ENCODE measurements around the gene RARB.

DNA sequence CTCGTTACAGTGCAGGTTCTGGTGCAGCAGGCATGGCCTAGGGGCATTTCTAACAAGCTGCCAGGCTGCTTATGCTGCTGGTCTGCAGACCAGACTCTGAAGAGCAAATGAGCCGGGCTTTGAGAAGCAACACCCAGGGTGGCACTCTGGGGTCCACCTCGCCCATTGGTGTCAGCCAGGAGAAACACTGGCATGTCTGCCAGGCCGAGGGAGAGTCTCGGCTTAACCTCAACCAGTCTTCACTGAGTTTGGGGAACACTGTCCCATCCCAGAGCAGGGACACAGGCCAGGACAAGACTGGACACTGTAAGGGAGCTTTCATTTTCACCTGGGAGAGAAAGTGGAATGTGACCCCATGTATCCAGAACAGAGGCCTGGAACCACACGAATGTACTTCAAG, 143.2 kb downstream of the RARB start:
- TF ChIP-seq, protein P1, sequence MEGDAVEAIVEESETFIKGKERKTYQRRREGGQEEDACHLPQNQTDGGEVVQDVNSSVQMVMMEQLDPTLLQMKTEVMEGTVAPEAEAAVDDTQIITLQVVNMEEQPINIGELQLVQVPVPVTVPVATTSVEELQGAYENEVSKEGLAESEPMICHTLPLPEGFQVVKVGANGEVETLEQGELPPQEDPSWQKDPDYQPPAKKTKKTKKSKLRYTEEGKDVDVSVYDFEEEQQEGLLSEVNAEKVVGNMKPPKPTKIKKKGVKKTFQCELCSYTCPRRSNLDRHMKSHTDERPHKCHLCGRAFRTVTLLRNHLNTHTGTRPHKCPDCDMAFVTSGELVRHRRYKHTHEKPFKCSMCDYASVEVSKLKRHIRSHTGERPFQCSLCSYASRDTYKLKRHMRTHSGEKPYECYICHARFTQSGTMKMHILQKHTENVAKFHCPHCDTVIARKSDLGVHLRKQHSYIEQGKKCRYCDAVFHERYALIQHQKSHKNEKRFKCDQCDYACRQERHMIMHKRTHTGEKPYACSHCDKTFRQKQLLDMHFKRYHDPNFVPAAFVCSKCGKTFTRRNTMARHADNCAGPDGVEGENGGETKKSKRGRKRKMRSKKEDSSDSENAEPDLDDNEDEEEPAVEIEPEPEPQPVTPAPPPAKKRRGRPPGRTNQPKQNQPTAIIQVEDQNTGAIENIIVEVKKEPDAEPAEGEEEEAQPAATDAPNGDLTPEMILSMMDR (IDR thresholded peaks at IDR 0.05), result no peak
- TF ChIP-seq POLR2A (IDR thresholded peaks at IDR 0.05), result no peak
